ENCODE data around the gene GARIN1A. TPM values are rescaled to one million over a fixed set of nuclear protein-coding genes. Genes with fewer than 3 reads are reported as not detected.

Gene GARIN1A
- total RNA-seq, 6 experiments from 2014 or later: 0.06 to 1.3 (median 0.48) TPM

- DNase-seq (no peak), ATAC-seq (no peak)
- intact Hi-C loops (cut with DNase I): no loop called here
- no peak overlapping the region for H3K27ac ChIP-seq
- TF ChIP-seq, protein P1, sequence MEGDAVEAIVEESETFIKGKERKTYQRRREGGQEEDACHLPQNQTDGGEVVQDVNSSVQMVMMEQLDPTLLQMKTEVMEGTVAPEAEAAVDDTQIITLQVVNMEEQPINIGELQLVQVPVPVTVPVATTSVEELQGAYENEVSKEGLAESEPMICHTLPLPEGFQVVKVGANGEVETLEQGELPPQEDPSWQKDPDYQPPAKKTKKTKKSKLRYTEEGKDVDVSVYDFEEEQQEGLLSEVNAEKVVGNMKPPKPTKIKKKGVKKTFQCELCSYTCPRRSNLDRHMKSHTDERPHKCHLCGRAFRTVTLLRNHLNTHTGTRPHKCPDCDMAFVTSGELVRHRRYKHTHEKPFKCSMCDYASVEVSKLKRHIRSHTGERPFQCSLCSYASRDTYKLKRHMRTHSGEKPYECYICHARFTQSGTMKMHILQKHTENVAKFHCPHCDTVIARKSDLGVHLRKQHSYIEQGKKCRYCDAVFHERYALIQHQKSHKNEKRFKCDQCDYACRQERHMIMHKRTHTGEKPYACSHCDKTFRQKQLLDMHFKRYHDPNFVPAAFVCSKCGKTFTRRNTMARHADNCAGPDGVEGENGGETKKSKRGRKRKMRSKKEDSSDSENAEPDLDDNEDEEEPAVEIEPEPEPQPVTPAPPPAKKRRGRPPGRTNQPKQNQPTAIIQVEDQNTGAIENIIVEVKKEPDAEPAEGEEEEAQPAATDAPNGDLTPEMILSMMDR (IDR thresholded peaks at IDR 0.05): no peak
- no peak for TF ChIP-seq POLR2A (IDR thresholded peaks at IDR 0.05)
- H3K9me3 ChIP-seq: no peaks in the 10 kb centered on the region
- H3K4me1 ChIP-seq: no peaks in the 10 kb centered on the region
- H3K36me3 ChIP-seq: no peaks in the 10 kb centered on the region
- WGBS (ENCODE audit: insufficient coverage, low coverage, low lambda C conversion rate, missing lambda C conversion rate): 81% methylated on average over 6 of the region's 6 CpGs
- no peaks in the 10 kb centered on the region for H3K27me3 ChIP-seq
- no peak overlapping the region for H3K4me3 ChIP-seq
Measured at GRCh38 chr7:128718967-128719642, 47.0 kb downstream of the GARIN1A start.

DNA sequence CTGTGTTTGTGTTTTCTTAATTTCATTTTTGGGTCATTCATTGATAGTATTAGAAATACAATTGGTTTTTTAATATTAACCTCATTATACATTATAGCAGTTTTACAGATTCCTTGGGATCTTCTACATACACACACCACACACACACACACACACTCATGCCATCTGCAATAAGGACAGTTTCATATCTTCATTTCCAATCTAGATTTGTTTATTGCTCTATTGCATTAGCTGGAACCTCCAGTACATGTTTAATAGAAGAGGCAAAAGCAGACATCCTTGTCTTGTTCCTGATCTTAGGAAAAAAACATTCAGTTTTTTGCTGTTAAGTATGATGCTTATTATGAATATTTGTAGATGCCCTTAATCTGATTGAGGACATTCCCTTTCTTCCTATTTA is 49.3 kb downstream of the GARIN1A start:
- TF ChIP-seq, protein P1 (IDR thresholded peaks at IDR 0.05): no peak
- TF ChIP-seq POLR2A (IDR thresholded peaks at IDR 0.05): no peak
- Histone ChIP-seq H3K4me3 (no peak overlapping the region), H3K9me3 (no peaks in the 10 kb centered on the region), H3K4me1 (no peaks in the 10 kb centered on the region), H3K36me3 (no peaks in the 10 kb centered on the region), H3K27ac (no peak overlapping the region), H3K27me3 (no peaks in the 10 kb centered on the region)
- ATAC-seq (no peak), DNase-seq (no peak)
- intact Hi-C loops (cut with DNase I): no loop called here

Small RNAs within 50 kb of the gene (small RNA-seq; reads per million reads assigned to genes)
- 192 to 630 reads per million in 2 experiments for gene RNA5SP242
- gene RNA5SP243: 1.3 to 3.6 reads per million in 2 experiments
- 0 reads per million in 2 experiments for gene RNU6-177P

Other genes starting within 250 kb of the GARIN1A start
- gene HILPDA, start 216.4 kb upstream of the GARIN1A start, total RNA-seq: 10 to 100 TPM in 1 of 6 experiments, 1 to 10 TPM in 5; 1.8 to 60.6 (median 3.6) TPM
- gene METTL2B, start 195.5 kb upstream of the GARIN1A start, total RNA-seq: 10 to 100 TPM; 10.8 to 15.1 (median 13.6) TPM
- 10 to 100 TPM; 25.4 to 48.3 (median 42.1) TPM for gene CALU, start 67.1 kb downstream of the GARIN1A start, total RNA-seq
- not detected for gene OPN1SW, start 103.5 kb downstream of the GARIN1A start, total RNA-seq
- under 1 TPM in 4 of 6 experiments, not detected in 2; 0.16 to 0.70 (median 0.20) TPM for gene CCDC136, start 119.7 kb downstream of the GARIN1A start, total RNA-seq
- gene FLNC, start 158.1 kb downstream of the GARIN1A start, total RNA-seq: 1 to 10 TPM in 2 of 6 experiments, under 1 TPM in 4; 0.27 to 5.1 (median 0.74) TPM
- gene ATP6V1F, start 190.6 kb downstream of the GARIN1A start, total RNA-seq: 10 to 100 TPM; 26.9 to 72.0 (median 38.9) TPM
- gene KCP, start 238.4 kb downstream of the GARIN1A start, total RNA-seq: under 1 TPM in 4 of 6 experiments, not detected in 2; 0.10 to 0.22 (median 0.12) TPM